ENCODE results near the gene SLC15A5. TPM values are rescaled to one million over a fixed set of nuclear protein-coding genes. Genes with fewer than 3 reads are reported as not detected.

The SLC15A5 gene
- total RNA-seq, 1 experiment from 2014 or later, result not detected

DNA sequence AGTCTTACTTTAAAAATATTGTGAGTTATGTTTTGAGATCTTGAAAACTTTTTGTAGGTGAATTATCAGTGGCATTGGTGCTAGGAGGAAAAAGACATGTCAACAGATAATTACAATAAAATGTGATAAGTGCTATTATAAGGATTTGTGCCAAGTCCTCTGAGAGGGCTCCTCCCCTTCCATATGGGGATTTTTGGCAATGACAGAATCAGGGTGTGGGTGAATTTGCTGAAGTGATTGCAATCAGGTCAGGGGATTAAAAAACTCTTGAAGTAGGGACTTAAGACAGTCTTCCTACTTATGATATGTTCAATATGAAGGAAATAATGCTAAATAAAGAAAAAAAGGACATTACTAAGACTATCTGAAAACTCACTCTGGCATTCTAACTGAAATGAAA is 122.5 kb downstream of the SLC15A5 start:
- BruUV-seq (replicated peaks), result no TSS peak
- intact Hi-C loops (cut with micrococcal nuclease; ENCODE audit: unreplicated experiment), result no loop called here
- no peak for DNase-seq
- Mint-ChIP-seq H3K4me3 (ENCODE audit: low read depth, unreplicated experiment) (no peak overlapping the region), H3K4me1 (ENCODE audit: low read depth, unreplicated experiment) (no peaks in the 10 kb centered on the region), H3K27ac (ENCODE audit: unreplicated experiment) (no peak overlapping the region), H3K27me3 (ENCODE audit: unreplicated experiment) (no peaks in the 10 kb centered on the region), H3K9me3 (ENCODE audit: low read depth, unreplicated experiment) (no peaks in the 10 kb centered on the region), H3K36me3 (ENCODE audit: insufficient read depth, unreplicated experiment) (no peaks in the 10 kb centered on the region)
- TF ChIP-seq, protein P1, sequence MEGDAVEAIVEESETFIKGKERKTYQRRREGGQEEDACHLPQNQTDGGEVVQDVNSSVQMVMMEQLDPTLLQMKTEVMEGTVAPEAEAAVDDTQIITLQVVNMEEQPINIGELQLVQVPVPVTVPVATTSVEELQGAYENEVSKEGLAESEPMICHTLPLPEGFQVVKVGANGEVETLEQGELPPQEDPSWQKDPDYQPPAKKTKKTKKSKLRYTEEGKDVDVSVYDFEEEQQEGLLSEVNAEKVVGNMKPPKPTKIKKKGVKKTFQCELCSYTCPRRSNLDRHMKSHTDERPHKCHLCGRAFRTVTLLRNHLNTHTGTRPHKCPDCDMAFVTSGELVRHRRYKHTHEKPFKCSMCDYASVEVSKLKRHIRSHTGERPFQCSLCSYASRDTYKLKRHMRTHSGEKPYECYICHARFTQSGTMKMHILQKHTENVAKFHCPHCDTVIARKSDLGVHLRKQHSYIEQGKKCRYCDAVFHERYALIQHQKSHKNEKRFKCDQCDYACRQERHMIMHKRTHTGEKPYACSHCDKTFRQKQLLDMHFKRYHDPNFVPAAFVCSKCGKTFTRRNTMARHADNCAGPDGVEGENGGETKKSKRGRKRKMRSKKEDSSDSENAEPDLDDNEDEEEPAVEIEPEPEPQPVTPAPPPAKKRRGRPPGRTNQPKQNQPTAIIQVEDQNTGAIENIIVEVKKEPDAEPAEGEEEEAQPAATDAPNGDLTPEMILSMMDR (IDR thresholded peaks at IDR 0.05; ENCODE audit: unreplicated experiment), result no peak
- CTCF ChIA-PET, result no interaction called here

DNA sequence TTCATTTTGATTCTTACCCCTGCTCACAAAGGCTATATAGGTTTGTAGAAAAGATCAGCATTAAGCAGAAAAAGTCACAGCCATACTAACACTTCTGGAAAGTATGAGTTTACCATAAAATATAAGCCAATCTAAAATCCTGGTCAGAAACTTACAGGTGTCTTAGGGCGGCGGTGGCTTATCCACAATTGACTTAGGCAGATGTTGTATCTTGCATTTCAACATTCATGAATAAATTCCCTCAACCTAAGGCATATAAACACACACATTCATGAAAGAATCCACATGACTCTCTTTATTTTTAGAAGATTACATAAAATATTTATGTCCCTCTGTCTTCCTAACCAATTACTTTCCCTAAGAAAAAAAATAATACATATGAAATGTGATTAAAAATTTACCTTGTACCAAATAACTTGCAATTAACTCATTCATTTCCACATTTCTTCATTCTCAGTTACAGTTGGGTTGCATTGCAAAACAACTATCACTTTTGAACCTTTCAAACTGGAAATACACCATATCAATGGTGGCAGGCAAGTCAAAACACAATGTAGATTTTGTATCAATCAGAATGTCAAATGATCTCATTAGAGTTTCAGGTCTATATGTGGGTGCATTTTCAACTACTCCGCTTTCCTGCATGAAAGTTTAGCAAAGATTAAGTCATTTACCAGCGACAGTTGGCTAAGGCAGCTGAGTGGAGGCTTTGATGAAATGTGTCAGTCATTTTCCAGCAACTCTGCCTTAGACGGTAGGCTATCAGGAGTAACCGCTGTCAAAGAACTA is 124.4 kb downstream of the SLC15A5 start:
- DNase-seq, result no peak
- TF ChIP-seq, protein P1 (IDR thresholded peaks at IDR 0.05; ENCODE audit: unreplicated experiment), result no peak
- intact Hi-C loops (cut with micrococcal nuclease; ENCODE audit: unreplicated experiment), result no loop called here
- no peaks in the 10 kb centered on the region for H3K4me1 Mint-ChIP-seq (ENCODE audit: low read depth, unreplicated experiment)
- H3K27me3 Mint-ChIP-seq (ENCODE audit: unreplicated experiment), result no peaks in the 10 kb centered on the region
- H3K4me3 Mint-ChIP-seq (ENCODE audit: low read depth, unreplicated experiment), result no peak overlapping the region
- H3K27ac Mint-ChIP-seq (ENCODE audit: unreplicated experiment), result no peak overlapping the region
- no peaks in the 10 kb centered on the region for H3K36me3 Mint-ChIP-seq (ENCODE audit: insufficient read depth, unreplicated experiment)
- BruUV-seq (replicated peaks), result no TSS peak
- H3K9me3 Mint-ChIP-seq (ENCODE audit: low read depth, unreplicated experiment), result no peaks in the 10 kb centered on the region
- CTCF ChIA-PET, result no interaction called here

DNA sequence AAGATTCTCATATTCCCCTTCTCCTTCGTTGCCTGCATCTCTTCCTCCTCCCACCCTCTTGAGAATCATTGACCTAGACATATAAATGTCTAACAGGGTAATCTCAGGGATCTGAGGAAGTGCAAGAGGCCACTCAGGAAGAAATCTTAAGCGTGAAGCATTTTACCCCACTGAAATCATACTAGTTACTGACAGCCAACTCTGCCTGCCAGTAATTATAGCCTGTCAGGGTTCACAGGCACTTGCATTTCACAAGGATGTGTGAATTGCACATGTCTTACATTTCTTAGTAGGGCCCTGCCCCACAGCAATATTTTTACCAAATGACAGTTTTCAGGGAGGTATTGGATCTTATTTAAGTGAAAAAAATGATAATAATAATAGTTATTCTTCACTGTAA is 127.2 kb downstream of the SLC15A5 start:
- Mint-ChIP-seq H3K27me3 (ENCODE audit: unreplicated experiment) (no peaks in the 10 kb centered on the region), H3K9me3 (ENCODE audit: low read depth, unreplicated experiment) (no peaks in the 10 kb centered on the region), H3K4me1 (ENCODE audit: low read depth, unreplicated experiment) (no peaks in the 10 kb centered on the region), H3K36me3 (ENCODE audit: insufficient read depth, unreplicated experiment) (no peaks in the 10 kb centered on the region), H3K27ac (ENCODE audit: unreplicated experiment) (no peak overlapping the region), H3K4me3 (ENCODE audit: low read depth, unreplicated experiment) (no peak overlapping the region)
- TF ChIP-seq, protein P1 (IDR thresholded peaks at IDR 0.05; ENCODE audit: unreplicated experiment), result no peak
- CTCF ChIA-PET, result no interaction called here
- intact Hi-C loops (cut with micrococcal nuclease; ENCODE audit: unreplicated experiment), result no loop called here
- no peak for DNase-seq
- no TSS peak for BruUV-seq (replicated peaks)

DNA sequence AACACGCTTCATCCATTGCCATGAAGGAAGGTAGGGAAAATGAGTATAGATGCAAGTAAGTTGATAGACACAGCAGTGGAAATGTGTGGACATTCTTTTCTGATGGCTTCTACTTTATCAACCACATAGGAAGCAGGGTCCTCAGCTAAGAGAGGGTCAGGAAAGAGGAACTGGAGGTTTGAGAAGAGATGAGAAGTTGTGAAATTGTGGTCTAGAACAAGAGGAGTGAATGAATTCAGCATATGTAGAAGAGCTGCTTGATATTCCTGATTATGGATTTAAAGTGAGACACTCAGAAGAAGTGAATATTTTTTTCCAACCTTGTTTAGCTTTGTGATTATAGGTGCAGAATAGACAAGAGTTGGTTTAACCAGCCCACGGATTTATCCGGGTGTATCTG is 128.5 kb downstream of the SLC15A5 start:
- TF ChIP-seq, protein P1 (IDR thresholded peaks at IDR 0.05; ENCODE audit: unreplicated experiment), result no peak
- no peaks in the 10 kb centered on the region for H3K9me3 Mint-ChIP-seq (ENCODE audit: low read depth, unreplicated experiment)

More for the DNA sequence above, 128.5 kb downstream of the SLC15A5 start:
- no peak for DNase-seq
- no peak overlapping the region for H3K4me3 Mint-ChIP-seq (ENCODE audit: low read depth, unreplicated experiment)
- no peaks in the 10 kb centered on the region for H3K36me3 Mint-ChIP-seq (ENCODE audit: insufficient read depth, unreplicated experiment)
- no peaks in the 10 kb centered on the region for H3K4me1 Mint-ChIP-seq (ENCODE audit: low read depth, unreplicated experiment)
- BruUV-seq (replicated peaks), result no TSS peak
- H3K27me3 Mint-ChIP-seq (ENCODE audit: unreplicated experiment), result peaks cover 4% of the 10 kb centered on the region
- intact Hi-C loops (cut with micrococcal nuclease; ENCODE audit: unreplicated experiment), result no loop called here
- CTCF ChIA-PET, result no interaction called here
- H3K27ac Mint-ChIP-seq (ENCODE audit: unreplicated experiment), result no peak overlapping the region

Other genes with a start within 250 kb of the SLC15A5 start
- 352 and 354 TPM in 2 replicates for gene MGST1, start 70.0 kb upstream of the SLC15A5 start, total RNA-seq (2022)